ENCODE measurements around the gene TIGIT.

TIGIT gene

GRCh38 chr3:114328345-114328744, 34.5 kb downstream of the TIGIT start:
- Histone ChIP-seq H3K27ac (ENCODE audit: insufficient read depth, low read length, poor library complexity, severe bottlenecking) (no peak overlapping the region), H3K27me3 (replicated peaks; ENCODE audit: control insufficient read depth, insufficient read depth, low read length, poor library complexity, severe bottlenecking) (no peaks in the 10 kb centered on the region), H3K9me3 (ENCODE audit: control insufficient read depth, low read length) (no peaks in the 10 kb centered on the region), H3K4me3 (ENCODE audit: insufficient read depth, low read depth, low read length, poor library complexity, severe bottlenecking) (no peak overlapping the region), H3K36me3 (ENCODE audit: control insufficient read depth, insufficient read depth, low read length) (no peaks in the 10 kb centered on the region), H3K4me1 (ENCODE audit: control insufficient read depth, insufficient read depth, low read length, poor library complexity, severe bottlenecking) (no peaks in the 10 kb centered on the region)
- DNase-seq: no peak

- Histone ChIP-seq H3K27ac (ENCODE audit: insufficient read depth, low read length, poor library complexity, severe bottlenecking) (no peak overlapping the region), H3K9me3 (ENCODE audit: control insufficient read depth, low read length) (no peaks in the 10 kb centered on the region), H3K4me3 (ENCODE audit: insufficient read depth, low read depth, low read length, poor library complexity, severe bottlenecking) (no peak overlapping the region), H3K36me3 (ENCODE audit: control insufficient read depth, insufficient read depth, low read length) (no peaks in the 10 kb centered on the region), H3K4me1 (ENCODE audit: control insufficient read depth, insufficient read depth, low read length, poor library complexity, severe bottlenecking) (no peaks in the 10 kb centered on the region), H3K27me3 (replicated peaks; ENCODE audit: control insufficient read depth, insufficient read depth, low read length, poor library complexity, severe bottlenecking) (no peaks in the 10 kb centered on the region)
- DNase-seq: no peak
Measured at GRCh38 chr3:114329823-114330222, 36.0 kb downstream of the TIGIT start.

GRCh38 chr3:114331007-114331406, 37.2 kb downstream of the TIGIT start:
- Histone ChIP-seq H3K9me3 (ENCODE audit: control insufficient read depth, low read length) (no peaks in the 10 kb centered on the region), H3K4me3 (ENCODE audit: insufficient read depth, low read depth, low read length, poor library complexity, severe bottlenecking) (no peak overlapping the region), H3K27me3 (replicated peaks; ENCODE audit: control insufficient read depth, insufficient read depth, low read length, poor library complexity, severe bottlenecking) (no peaks in the 10 kb centered on the region), H3K36me3 (ENCODE audit: control insufficient read depth, insufficient read depth, low read length) (no peaks in the 10 kb centered on the region), H3K4me1 (ENCODE audit: control insufficient read depth, insufficient read depth, low read length, poor library complexity, severe bottlenecking) (no peaks in the 10 kb centered on the region), H3K27ac (ENCODE audit: insufficient read depth, low read length, poor library complexity, severe bottlenecking) (no peak overlapping the region)
- DNase-seq: no peak

- no peaks in the 10 kb centered on the region for H3K4me1 ChIP-seq (ENCODE audit: control insufficient read depth, insufficient read depth, low read length, poor library complexity, severe bottlenecking)
Measured at GRCh38 chr3:114331710-114332109, 37.9 kb downstream of the TIGIT start.

GRCh38 chr3:114332342-114333179, 38.7 kb downstream of the TIGIT start:
- Histone ChIP-seq H3K4me3 (ENCODE audit: insufficient read depth, low read depth, low read length, poor library complexity, severe bottlenecking) (no peak overlapping the region), H3K27ac (ENCODE audit: insufficient read depth, low read length, poor library complexity, severe bottlenecking) (peak overlapping the region; percentile 18), H3K36me3 (ENCODE audit: control insufficient read depth, insufficient read depth, low read length) (no peaks in the 10 kb centered on the region), H3K4me1 (ENCODE audit: control insufficient read depth, insufficient read depth, low read length, poor library complexity, severe bottlenecking) (no peaks in the 10 kb centered on the region), H3K9me3 (ENCODE audit: control insufficient read depth, low read length) (no peaks in the 10 kb centered on the region), H3K27me3 (replicated peaks; ENCODE audit: control insufficient read depth, insufficient read depth, low read length, poor library complexity, severe bottlenecking) (no peaks in the 10 kb centered on the region)
- DNase-seq: no peak

More at GRCh38 chr3:114331710-114332109, 37.9 kb downstream of the TIGIT start:
- Histone ChIP-seq H3K4me3 (ENCODE audit: insufficient read depth, low read depth, low read length, poor library complexity, severe bottlenecking) (no peak overlapping the region), H3K9me3 (ENCODE audit: control insufficient read depth, low read length) (no peaks in the 10 kb centered on the region), H3K27me3 (replicated peaks; ENCODE audit: control insufficient read depth, insufficient read depth, low read length, poor library complexity, severe bottlenecking) (no peaks in the 10 kb centered on the region), H3K36me3 (ENCODE audit: control insufficient read depth, insufficient read depth, low read length) (no peaks in the 10 kb centered on the region), H3K27ac (ENCODE audit: insufficient read depth, low read length, poor library complexity, severe bottlenecking) (no peak overlapping the region)
- DNase-seq: no peak

- Histone ChIP-seq H3K4me1 (ENCODE audit: control insufficient read depth, insufficient read depth, low read length, poor library complexity, severe bottlenecking) (no peaks in the 10 kb centered on the region), H3K27me3 (replicated peaks; ENCODE audit: control insufficient read depth, insufficient read depth, low read length, poor library complexity, severe bottlenecking) (no peaks in the 10 kb centered on the region), H3K4me3 (ENCODE audit: insufficient read depth, low read depth, low read length, poor library complexity, severe bottlenecking) (no peak overlapping the region), H3K9me3 (ENCODE audit: control insufficient read depth, low read length) (no peaks in the 10 kb centered on the region), H3K27ac (ENCODE audit: insufficient read depth, low read length, poor library complexity, severe bottlenecking) (peak overlapping the region; percentile 18), H3K36me3 (ENCODE audit: control insufficient read depth, insufficient read depth, low read length) (no peaks in the 10 kb centered on the region)
- DNase-seq: no peak
Measured at GRCh38 chr3:114333180-114333922, 39.5 kb downstream of the TIGIT start.

GRCh38 chr3:114333923-114334240, 40.1 kb downstream of the TIGIT start:
- DNase-seq: no peak
- Histone ChIP-seq H3K27me3 (replicated peaks; ENCODE audit: control insufficient read depth, insufficient read depth, low read length, poor library complexity, severe bottlenecking) (no peaks in the 10 kb centered on the region), H3K4me1 (ENCODE audit: control insufficient read depth, insufficient read depth, low read length, poor library complexity, severe bottlenecking) (no peaks in the 10 kb centered on the region), H3K27ac (ENCODE audit: insufficient read depth, low read length, poor library complexity, severe bottlenecking) (no peak overlapping the region), H3K9me3 (ENCODE audit: control insufficient read depth, low read length) (no peaks in the 10 kb centered on the region), H3K4me3 (ENCODE audit: insufficient read depth, low read depth, low read length, poor library complexity, severe bottlenecking) (no peak overlapping the region), H3K36me3 (ENCODE audit: control insufficient read depth, insufficient read depth, low read length) (no peaks in the 10 kb centered on the region)

GRCh38 chr3:114336122-114336697, 42.4 kb downstream of the TIGIT start:
- no peak for DNase-seq
- H3K27ac ChIP-seq (ENCODE audit: insufficient read depth, low read length, poor library complexity, severe bottlenecking): no peak overlapping the region
- H3K36me3 ChIP-seq (ENCODE audit: control insufficient read depth, insufficient read depth, low read length): no peaks in the 10 kb centered on the region
- H3K4me3 ChIP-seq (ENCODE audit: insufficient read depth, low read depth, low read length, poor library complexity, severe bottlenecking): no peak overlapping the region
- no peaks in the 10 kb centered on the region for H3K4me1 ChIP-seq (ENCODE audit: control insufficient read depth, insufficient read depth, low read length, poor library complexity, severe bottlenecking)
- no peaks in the 10 kb centered on the region for H3K27me3 ChIP-seq (replicated peaks; ENCODE audit: control insufficient read depth, insufficient read depth, low read length, poor library complexity, severe bottlenecking)
- no peaks in the 10 kb centered on the region for H3K9me3 ChIP-seq (ENCODE audit: control insufficient read depth, low read length)

GRCh38 chr3:114336857-114337256, 43.0 kb downstream of the TIGIT start:
- no peak for DNase-seq
- H3K36me3 ChIP-seq (ENCODE audit: control insufficient read depth, insufficient read depth, low read length): no peaks in the 10 kb centered on the region
- H3K27me3 ChIP-seq (replicated peaks; ENCODE audit: control insufficient read depth, insufficient read depth, low read length, poor library complexity, severe bottlenecking): no peaks in the 10 kb centered on the region
- no peak overlapping the region for H3K27ac ChIP-seq (ENCODE audit: insufficient read depth, low read length, poor library complexity, severe bottlenecking)
- H3K4me3 ChIP-seq (ENCODE audit: insufficient read depth, low read depth, low read length, poor library complexity, severe bottlenecking): no peak overlapping the region
- H3K4me1 ChIP-seq (ENCODE audit: control insufficient read depth, insufficient read depth, low read length, poor library complexity, severe bottlenecking): no peaks in the 10 kb centered on the region
- H3K9me3 ChIP-seq (ENCODE audit: control insufficient read depth, low read length): no peaks in the 10 kb centered on the region

Measured in effector memory CD4-positive, alpha-beta T cell (primary cell).